Activated CD8-positive, alpha-beta memory T cell treated with anti-CD3 and anti-CD28 coated beads for 4 hours (primary cell): Measurements from ENCODE around the gene SNX8.
A peak's percentile ranks its signal among the peaks of the same experiment; 100 is the strongest.
"Not testable (repeated sequence)": the region's sequence is repeated elsewhere in the genome, so short reads cannot be mapped to it uniquely, and the experiment has no call there.

Experiments used
- DNase-seq, 2 donors: peaks; one replicate each; pipeline ENCODE4 v3.0.0-alpha.2; 2020; ENCODE audit warnings: low read depth in 2 of 2

SNX8 gene, protein sequence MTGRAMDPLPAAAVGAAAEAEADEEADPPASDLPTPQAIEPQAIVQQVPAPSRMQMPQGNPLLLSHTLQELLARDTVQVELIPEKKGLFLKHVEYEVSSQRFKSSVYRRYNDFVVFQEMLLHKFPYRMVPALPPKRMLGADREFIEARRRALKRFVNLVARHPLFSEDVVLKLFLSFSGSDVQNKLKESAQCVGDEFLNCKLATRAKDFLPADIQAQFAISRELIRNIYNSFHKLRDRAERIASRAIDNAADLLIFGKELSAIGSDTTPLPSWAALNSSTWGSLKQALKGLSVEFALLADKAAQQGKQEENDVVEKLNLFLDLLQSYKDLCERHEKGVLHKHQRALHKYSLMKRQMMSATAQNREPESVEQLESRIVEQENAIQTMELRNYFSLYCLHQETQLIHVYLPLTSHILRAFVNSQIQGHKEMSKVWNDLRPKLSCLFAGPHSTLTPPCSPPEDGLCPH

GRCh38 chr7:2314209-2314955, at the start of gene SNX8:
SNX8 (minus strand) TSS chr7:2314441; CDS start chr7:2314421, 20 bp downstream.
- peak; percentile 88 to 91 for DNase-seq

DNA sequence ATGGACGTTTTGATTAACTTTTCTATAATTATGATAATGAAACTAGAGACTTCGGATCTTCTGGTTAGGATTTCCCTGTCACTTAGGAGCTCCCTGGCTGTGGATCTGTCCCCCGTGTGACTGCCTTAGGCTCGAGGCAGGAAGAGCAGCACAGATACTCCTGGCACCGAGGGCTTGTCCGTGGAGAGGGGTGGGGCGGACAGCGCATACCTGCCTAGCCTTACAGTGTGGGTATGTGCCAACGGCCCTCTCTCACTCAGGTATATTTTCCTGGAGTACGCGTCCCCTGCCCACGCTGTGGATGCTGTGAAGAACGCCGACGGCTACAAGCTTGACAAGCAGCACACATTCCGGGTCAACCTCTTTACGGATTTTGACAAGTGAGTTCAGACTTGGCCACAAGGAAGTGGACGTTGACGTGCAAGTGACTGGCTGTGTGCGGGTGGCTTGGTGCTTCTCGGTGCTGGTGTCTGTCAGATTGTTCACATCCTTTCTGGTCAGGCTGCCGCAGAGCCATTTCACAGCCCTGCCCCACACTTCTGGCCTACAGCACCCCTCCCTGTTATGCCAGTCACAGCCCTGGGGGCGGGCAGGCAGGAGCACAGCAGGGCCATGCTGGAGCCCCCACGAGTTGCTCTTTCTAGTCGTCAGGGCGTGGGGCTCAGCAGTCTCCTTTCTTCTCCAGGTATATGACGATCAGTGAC, 48.3 kb upstream of the SNX8 start:
- DNase-seq = no peak

DNA sequence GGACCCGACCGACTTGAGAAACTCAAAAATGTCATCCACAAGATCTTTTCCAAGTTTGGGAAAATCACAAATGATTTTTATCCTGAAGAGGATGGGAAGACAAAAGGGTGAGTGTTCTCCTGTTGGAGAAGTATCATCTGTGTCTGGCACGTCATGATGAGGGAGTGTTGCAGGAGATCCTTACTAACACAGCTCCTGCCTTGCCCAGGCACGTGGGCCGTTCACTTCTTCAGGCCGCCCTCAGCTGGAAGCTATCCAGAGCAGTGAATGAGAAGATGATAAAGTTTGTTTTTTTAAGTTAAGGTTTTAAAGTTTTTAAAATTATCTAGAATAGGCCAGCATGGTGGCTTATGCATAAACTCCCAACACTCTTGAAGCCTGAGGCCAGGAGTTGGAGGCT, 46.6 kb upstream of the SNX8 start:
- no peak for DNase-seq

GRCh38 chr7:2359610-2360009, 45.4 kb upstream of the SNX8 start:
- no peak for DNase-seq

DNA sequence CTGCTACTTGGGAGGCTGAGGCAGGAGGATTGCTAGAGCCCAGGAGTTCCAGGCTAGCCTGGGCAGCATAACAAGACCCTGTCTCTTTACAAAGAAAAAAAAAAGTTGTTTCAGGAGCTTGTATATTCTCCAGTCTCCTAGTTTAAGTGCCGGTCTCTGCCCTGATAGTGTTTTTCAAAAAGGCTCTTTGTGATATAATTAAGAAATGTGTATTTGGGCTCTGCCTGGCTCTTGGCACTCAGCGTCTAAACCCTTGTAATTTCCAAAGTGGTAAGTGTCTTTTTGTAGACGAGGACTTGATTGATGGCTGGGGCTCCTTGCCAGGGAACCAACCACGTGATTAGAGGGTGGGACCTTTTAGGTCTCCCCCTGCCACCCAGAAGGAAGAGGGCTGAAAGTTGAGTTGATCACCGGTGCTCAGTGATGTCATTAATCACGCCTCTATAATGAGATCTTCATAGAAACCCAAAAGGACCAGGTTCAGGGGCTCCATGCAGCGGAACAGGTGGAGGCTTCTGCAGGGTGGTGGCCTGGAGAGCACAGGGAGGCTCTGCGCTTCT, 44.8 kb upstream of the SNX8 start:
- DNase-seq = no peak

DNA sequence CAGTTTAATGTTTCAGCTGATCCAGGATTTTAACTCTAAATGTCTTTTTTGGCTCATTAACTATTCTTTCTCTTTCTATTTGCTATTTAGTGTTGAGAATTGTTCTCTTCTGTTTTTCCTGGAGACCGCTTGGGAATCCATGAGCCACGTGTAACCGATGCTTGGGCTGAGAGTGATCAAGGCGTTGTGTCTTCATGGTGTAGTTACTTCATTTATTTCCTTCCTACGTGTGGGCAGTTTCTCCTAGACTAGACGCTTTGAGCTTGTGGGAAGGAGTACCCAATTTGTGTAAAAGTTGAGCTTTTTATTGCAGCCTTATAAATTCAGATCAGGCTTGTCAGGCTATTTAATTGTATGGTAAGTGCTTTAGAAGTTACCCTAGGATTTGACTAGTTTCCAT, 43.3 kb upstream of the SNX8 start:
- DNase-seq = no peak

DNA sequence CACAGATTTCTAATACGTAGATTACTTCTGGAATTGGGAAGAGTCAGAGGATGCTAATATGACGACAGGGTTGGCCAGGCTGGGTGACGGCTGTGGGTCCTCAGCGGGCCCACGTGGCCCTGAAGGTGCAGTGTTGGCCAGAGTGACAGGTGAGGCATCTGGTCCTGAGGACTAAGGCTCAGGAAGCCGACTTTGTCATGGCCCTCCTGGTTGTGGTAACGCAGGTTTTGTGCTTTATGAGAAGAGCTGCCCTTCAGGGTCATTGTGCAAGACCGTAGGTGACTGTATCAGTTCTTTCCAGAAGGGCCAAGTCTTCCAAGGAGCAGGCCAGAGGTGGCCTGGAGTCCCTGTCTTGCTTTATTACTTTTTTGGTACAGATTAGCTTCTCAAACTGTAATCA, 42.9 kb upstream of the SNX8 start:
- DNase-seq = no peak

DNA sequence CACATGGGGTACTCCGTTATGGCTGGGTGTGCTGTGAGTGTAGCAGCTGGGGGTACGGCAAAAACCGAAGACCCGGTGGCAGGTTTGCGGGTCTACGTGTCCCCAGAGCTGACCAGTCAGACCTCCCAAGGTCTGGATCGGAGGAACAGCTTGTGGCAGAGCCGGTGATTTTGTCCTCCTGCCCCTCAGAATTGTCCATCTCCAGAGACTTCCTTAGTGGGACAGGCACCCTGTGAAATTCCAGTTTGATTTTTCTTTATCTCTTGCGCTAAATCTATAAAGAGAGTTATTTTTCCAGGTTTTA, 41.4 kb upstream of the SNX8 start:
- DNase-seq = no peak

DNA sequence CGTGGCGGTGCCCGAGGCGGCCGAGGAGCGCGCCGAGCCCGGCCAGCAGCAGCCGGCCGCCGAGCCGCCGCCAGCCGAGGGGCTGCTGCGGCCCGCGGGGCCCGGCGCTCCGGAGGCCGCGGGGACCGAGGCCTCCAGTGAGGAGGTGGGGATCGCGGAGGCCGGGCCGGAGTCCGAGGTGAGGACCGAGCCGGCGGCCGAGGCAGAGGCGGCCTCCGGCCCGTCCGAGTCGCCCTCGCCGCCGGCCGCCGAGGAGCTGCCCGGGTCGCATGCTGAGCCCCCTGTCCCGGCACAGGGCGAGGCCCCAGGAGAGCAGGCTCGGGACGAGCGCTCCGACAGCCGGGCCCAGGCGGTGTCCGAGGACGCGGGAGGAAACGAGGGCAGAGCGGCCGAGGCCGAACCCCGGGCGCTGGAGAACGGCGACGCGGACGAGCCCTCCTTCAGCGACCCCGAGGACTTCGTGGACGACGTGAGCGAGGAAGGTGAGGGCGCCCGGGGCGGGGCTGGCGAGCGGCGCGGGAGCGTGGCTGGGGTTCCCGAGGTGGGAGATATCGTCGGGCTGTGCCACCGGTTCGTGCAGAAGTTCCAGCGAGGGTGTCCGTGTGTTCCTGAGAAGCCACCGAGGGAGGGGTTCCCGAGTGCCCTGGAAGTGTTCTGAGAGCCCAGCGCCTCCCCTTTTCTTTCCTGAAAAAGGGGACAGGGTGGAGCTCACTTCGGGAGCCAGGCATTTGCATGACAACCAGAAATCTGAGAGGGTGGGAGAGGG, 40.9 kb upstream of the SNX8 start:
- no peak for DNase-seq

- peak; percentile 78 to 85 for DNase-seq
These were observed 40.1 kb upstream of the SNX8 start, which contains the start of gene EIF3B for GRCh38 chr7:2354186-2354938. EIF3B (plus strand) TSS chr7:2354827; CDS start chr7:2354922, 95 bp downstream.

- peak; percentile 77 to 81 for DNase-seq
These were observed 39.6 kb upstream of the SNX8 start for GRCh38 chr7:2353936-2354185.

DNA sequence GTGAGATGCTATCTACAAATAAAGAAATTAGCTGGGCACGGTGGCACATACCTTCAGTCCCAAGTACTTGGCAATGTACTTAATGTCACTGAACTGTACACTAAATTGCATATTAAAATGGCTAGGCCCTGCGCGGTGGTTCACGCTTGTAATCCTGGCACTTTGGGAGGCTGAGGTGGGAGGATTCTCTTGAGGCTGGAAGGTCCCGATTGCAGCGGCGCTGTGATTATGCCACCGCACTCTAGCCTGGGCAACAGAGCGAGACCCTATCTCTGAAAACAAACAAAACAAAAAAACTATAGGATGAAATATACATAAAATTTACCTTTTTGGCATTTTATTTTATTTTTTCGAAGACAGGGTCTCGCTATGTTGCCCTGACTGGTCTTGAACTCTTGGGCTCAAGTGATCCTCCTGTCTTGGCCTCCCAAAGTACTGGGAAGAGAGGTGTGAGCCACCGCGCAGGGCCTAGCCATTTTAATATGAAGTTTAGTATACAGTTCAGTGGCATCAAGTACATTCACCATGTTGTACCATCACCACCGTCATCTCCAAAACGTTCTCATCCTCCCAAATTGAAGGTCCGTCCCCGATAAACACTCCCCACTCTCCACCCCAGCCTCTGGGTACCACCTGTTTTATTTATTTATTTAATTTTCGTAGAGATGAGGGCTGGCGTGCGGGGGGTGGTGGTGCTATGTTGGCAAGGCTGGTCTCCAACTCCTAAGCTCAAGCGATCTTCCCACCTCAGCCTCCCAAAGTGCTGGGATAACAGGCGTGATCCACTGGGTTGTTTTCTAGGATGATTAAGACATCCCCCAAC, 39.1 kb upstream of the SNX8 start:
- no peak for DNase-seq

DNA sequence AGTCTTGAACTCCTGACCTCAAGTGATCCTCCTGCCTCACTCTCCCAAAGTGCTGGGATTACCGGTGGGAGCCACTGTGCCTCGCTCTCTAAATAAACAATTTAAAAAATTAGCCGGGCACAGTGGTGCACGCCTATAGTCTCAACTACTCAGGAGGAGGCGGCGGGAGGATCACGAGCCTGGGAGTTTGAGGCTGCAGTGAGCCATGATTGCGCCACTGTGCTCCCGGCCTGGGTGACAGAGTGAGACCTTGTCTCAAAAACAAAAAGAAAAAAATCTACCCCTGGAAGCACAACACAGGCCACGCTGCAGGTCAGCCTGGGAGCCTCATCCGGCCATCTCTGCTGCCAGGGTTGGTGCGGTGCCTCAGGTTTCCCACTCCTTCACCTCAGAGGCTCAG, 36.6 kb upstream of the SNX8 start:
- DNase-seq = no peak

DNA sequence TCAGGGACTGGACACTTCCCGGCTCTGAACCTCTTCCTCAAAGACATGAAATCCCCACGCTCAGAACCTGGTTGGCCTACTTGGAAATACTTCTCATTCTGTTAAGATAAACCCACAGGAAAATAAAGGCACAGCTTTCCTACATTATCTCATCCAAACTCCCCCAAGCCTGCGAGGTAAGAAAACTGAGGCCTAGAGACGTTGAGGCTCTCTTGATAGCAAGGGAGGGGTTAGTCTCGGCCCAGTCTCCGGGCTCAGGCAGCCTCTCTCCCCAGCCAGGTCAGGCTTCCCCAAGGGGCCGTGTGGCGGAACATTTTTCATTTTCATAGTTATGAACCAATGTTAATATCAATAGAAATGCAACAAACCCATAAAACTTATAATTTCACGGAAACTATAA, 35.8 kb upstream of the SNX8 start:
- no peak for DNase-seq

DNA sequence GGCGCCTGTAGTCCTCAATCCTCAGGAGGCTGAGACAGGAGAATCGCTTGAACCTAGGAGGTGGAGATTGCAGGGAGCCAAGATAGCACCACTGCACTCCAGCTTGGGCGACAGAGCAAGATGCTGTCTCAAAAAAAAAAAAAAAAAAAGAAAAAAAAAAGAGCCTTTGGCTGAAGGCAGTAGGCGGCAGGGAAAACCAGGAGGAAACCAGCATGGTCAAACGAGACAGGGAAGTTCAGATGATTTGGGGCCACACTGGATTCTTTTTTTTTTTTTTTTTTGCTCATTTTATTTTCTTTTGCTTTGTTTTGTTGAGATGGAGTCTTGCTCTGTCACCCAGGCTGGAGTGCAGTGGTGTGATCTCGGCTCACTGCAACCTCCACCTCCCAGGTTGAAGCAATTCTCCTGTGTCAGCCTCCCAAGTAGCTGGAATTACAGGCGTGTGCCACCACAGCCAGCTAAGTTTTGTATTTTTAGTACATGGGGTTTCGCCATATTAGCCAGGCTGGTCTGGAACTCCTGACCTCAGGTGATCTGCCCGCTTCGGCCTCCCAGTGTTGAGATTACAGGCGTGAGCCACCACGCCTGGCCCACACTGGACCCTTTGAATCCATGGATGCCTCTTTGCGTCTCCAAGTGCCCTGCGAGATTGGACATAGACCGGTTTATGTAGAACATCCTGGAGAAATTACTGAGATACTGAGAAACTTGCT, 33.3 kb upstream of the SNX8 start:
- DNase-seq = not testable (repeated sequence)

GRCh38 chr7:2336626-2337299, 22.5 kb upstream of the SNX8 start:
- DNase-seq = no peak

DNA sequence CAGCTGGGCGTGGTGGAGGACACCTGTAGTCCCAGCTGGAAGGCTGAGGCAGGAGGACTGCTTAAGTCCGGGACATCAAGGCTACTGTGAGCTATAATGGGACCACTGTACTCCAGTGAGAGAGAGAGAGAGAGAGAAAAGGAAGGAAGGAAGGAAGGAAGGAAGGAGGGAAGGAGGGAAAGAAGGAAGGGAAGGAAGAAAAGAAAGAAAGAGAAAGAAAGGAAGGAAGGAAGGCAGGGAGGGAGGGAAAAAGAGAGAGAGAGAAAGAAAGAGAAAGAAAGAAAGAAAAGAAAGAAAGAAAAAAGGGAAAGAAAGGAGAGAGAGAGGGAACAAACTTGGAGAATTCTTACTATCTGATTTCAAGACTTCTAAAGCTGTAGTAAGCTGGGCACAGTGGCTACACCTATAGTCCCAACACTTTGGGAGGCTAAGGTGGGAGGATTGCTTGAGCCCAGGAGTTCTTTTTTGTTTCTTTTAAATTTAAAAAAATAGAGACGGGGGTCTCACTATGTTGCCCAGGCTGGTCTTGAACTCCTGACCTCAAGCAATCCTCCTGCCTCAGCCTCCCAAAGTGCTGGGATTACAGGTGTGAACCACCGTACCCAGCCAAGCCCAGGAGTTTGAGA, 18.5 kb upstream of the SNX8 start:
- DNase-seq = not testable (repeated sequence)

GRCh38 chr7:2331707-2332106, 17.5 kb upstream of the SNX8 start:
- DNase-seq = no peak
